HepG2 (cell line): ENCODE results near the gene PFKFB4. TPM values are rescaled to one million over a fixed set of nuclear protein-coding genes. Genes with fewer than 3 reads are reported as not detected.

Experiments
- ATAC-seq: fragments of 200-7000 bp; cut with Tn5 transposase; 3 replicates; pipeline ENCODE4 v1.9.1; 2020; ENCODE audit warnings: mild to moderate bottlenecking, moderate library complexity
- BruUV-seq: library from RNA; stranded (reverse); fragments of 400-500 nt; replicated peaks from 2 replicates; lab custom pipeline; 2021; lab: Mats Ljungman, UMichigan
- CTCF ChIA-PET: fragments of 300-600 bp; formaldehyde crosslinking; extraction: SDS; loops from one replicate; lab custom pipeline; 2021; ENCODE audit warnings: low total read pairs, inconsistent platforms, low intra/inter-chr PET ratio; lab: Yijun Ruan, JAX
- POLR2A ChIA-PET: fragments of 350-600 bp; sonication (Branson Sonifier 250); formaldehyde crosslinking; loops from one replicate; lab custom pipeline; 2020; ENCODE audit warnings: antibody characterized with exemption, inconsistent platforms; lab: Yijun Ruan, JAX
- DNase-seq: peaks from one replicate; pipeline ENCODE4 v3.0.0-alpha.2; 2015; ENCODE audit warnings: low spot score
- FAIRE-seq: peaks from 3 replicates; lab custom pipeline; 2011; peaks lifted over from hg19 to GRCh38; lab: Jason Lieb, UNC
- H2AFZ ChIP-seq: one replicate; pipeline ENCODE4 v1.6.1; 2011; ENCODE audit warnings: low read length, inconsistent platforms
- H3K27ac ChIP-seq: fragments of 300-600 bp; 3 replicates; pipeline ENCODE4 v1.8.0; 2011; ENCODE audit warnings: mixed run types, mild to moderate bottlenecking, mixed read lengths, low read length, inconsistent platforms; ENCODE audit not compliant: insufficient read depth; ENCODE audit errors: extremely low read length
- H3K27me3 ChIP-seq, 2 experiments: fragments of 200-600 bp in 1 of 2; 2 replicates in 1 of 2; 3 replicates in 1 of 2; pipeline versions ENCODE4 v1.6.0 to v1.8.0; 2011; ENCODE audit warnings: low read length in 2 of 2, mild to moderate bottlenecking in 2 of 2, moderate library complexity in 2 of 2, inconsistent platforms in 1 of 2; ENCODE audit not compliant: insufficient read depth in 2 of 2, control insufficient read depth in 1 of 2
- H3K36me3 ChIP-seq, 2 experiments: fragments of 200-600 bp in 1 of 2; replicated peaks in 1 of 2; 2 replicates in 1 of 2; 3 replicates in 1 of 2; pipeline versions ENCODE4 v1.5.1 to v1.8.0; 2011; ENCODE audit warnings: low read length in 2 of 2, inconsistent platforms in 1 of 2; ENCODE audit not compliant: insufficient read depth in 2 of 2, control insufficient read depth in 1 of 2
- H3K4me1 ChIP-seq: 2 replicates; pipeline ENCODE4 v1.5.1; 2012; ENCODE audit warnings: low read length, inconsistent platforms; ENCODE audit not compliant: insufficient read depth
- H3K4me2 ChIP-seq: 2 replicates; pipeline ENCODE4 v1.6.0; 2011; ENCODE audit warnings: low read depth, low read length, inconsistent platforms
- H3K4me3 ChIP-seq, 3 experiments: fragments of 200-600 bp in 1 of 3; sonication (generic), shearing (Covaris generic) in 1 of 3; replicated peaks in 1 of 3; 2 replicates each; pipeline ENCODE4 v1.5.1; 2011 to 2016; ENCODE audit warnings: low read length in 3 of 3, inconsistent platforms in 2 of 3, low read depth in 2 of 3, mild to moderate bottlenecking in 2 of 3, control low read depth in 1 of 3, mixed read lengths in 1 of 3; ENCODE audit not compliant: insufficient read depth in 1 of 3
- H3K79me2 ChIP-seq: one replicate; pipeline ENCODE4 v1.6.1; 2011; ENCODE audit warnings: low read length, inconsistent platforms; ENCODE audit not compliant: insufficient read depth
- H3K9ac ChIP-seq: 2 replicates; pipeline ENCODE4 v1.6.0; 2011; ENCODE audit warnings: mild to moderate bottlenecking, low read depth, low read length, inconsistent platforms; ENCODE audit not compliant: insufficient read depth
- H3K9me3 ChIP-seq: 2 replicates; pipeline ENCODE4 v1.5.1; 2012; ENCODE audit warnings: mild to moderate bottlenecking, low read length
- H4K20me1 ChIP-seq: 2 replicates; pipeline ENCODE4 v1.6.0; 2011; ENCODE audit warnings: inconsistent platforms, mild to moderate bottlenecking, low read length, moderate library complexity; ENCODE audit not compliant: insufficient read depth
- FOXA3 ChIP-seq: IDR thresholded peaks from 2 replicates; pipeline ENCODE4 v1.6.1; 2016; ENCODE audit warnings: missing genetic modification reagents, missing compliant biosample characterization
- FOXJ3 ChIP-seq: sonication (generic); formaldehyde crosslinking; IDR thresholded peaks from 2 replicates; pipeline ENCODE4 v1.4.0; 2020; ENCODE audit warnings: missing genetic modification reagents, mild to moderate bottlenecking, borderline replicate concordance
- GABPA ChIP-seq, 2 experiments: IDR thresholded peaks; 2 replicates each; pipeline ENCODE4 v1.6.1; 2011 to 2016; ENCODE audit warnings: low read depth in 2 of 2, low read length in 1 of 2, missing biosample characterization in 1 of 2, missing genetic modification characterization in 1 of 2
- GFI1 ChIP-seq: sonication (generic); formaldehyde crosslinking; IDR thresholded peaks from 2 replicates; pipeline ENCODE4 v1.5.0; 2020; ENCODE audit warnings: missing genetic modification reagents, mild to moderate bottlenecking, borderline replicate concordance
- GMEB2 ChIP-seq: IDR thresholded peaks from 2 replicates; pipeline ENCODE4 v1.6.1; 2016; ENCODE audit warnings: missing biosample characterization, missing genetic modification reagents, low read depth
- HOXA7 ChIP-seq: sonication (generic); formaldehyde crosslinking; IDR thresholded peaks from 2 replicates; pipeline ENCODE4 v1.8.1; 2022; ENCODE audit warnings: mild to moderate bottlenecking, missing genetic modification reagents, moderate library complexity
- KAT7 ChIP-seq: IDR thresholded peaks from 2 replicates; pipeline ENCODE4 v1.6.1; 2018; ENCODE audit warnings: borderline replicate concordance, missing compliant biosample characterization
- NKX3-1 ChIP-seq: sonication (generic); formaldehyde crosslinking; IDR thresholded peaks from 2 replicates; pipeline ENCODE4 v1.5.0; 2020; ENCODE audit warnings: missing genetic modification reagents
- NR2F2 ChIP-seq: IDR thresholded peaks from 2 replicates; pipeline ENCODE4 v1.6.1; 2012; ENCODE audit warnings: low read depth, inconsistent platforms, borderline replicate concordance
- PTBP1 ChIP-seq: fragments of 200-400 bp; formaldehyde crosslinking; IDR thresholded peaks from 2 replicates; pipeline ENCODE4 v1.6.1; 2018; ENCODE audit warnings: low read length, low read depth; ENCODE audit not compliant: poor library complexity, severe bottlenecking
- RFX3 ChIP-seq: IDR thresholded peaks from 2 replicates; pipeline ENCODE4 v1.6.1; 2016; ENCODE audit warnings: missing biosample characterization, missing genetic modification reagents
- RNF219 ChIP-seq: sonication (generic); formaldehyde crosslinking; IDR thresholded peaks from 2 replicates; pipeline ENCODE4 v1.5.0; 2020; ENCODE audit warnings: mild to moderate bottlenecking, missing genetic modification reagents
- ZBTB39 ChIP-seq: sonication (generic); formaldehyde crosslinking; IDR thresholded peaks from 2 replicates; pipeline ENCODE4 v1.5.0; 2020; ENCODE audit warnings: missing genetic modification reagents
- ZMYM3 ChIP-seq: sonication (generic); formaldehyde crosslinking; IDR thresholded peaks from 2 replicates; pipeline ENCODE4 v1.5.1; 2020; ENCODE audit warnings: mild to moderate bottlenecking, missing genetic modification reagents
- ZNF577 ChIP-seq: sonication (generic); formaldehyde crosslinking; IDR thresholded peaks from 2 replicates; pipeline ENCODE4 v1.4.0; 2020; ENCODE audit warnings: mild to moderate bottlenecking, low read depth, missing genetic modification reagents, borderline replicate concordance
- ZSCAN30 ChIP-seq: sonication (generic); formaldehyde crosslinking; IDR thresholded peaks from 2 replicates; pipeline ENCODE4 v1.5.0; 2020; ENCODE audit warnings: mild to moderate bottlenecking, missing genetic modification reagents
- WGBS: methylation state at CpG from one replicate; pipeline ENCODE4 v1.1.6; 2017; ENCODE audit warnings: low lambda C conversion rate; 5-methylcytosine and 5-hydroxymethylcytosine counted together
- in situ Hi-C: cut with HindIII; loops from 2 replicates; pipeline ENCODE4 v1.10.0; 2017; ENCODE audit warnings: low pct_unique_long_range_greater_than_20kb; ENCODE audit not compliant: extremely low pct_ligation_motif_present
- intact Hi-C: fragments of 100-400 bp; cut with micrococcal nuclease; formaldehyde crosslinking; loops from one replicate; pipeline ENCODE4 v1.10.0; 2022; ENCODE audit not compliant: unreplicated experiment
- polyA plus RNA-seq, 8 experiments: library from polyadenylated mRNA; depleted of rRNA in 3 of 8; stranded (reverse) in 7 of 8; unstranded in 1 of 8; fragments of >200 nt; fragmentation: Illumina TruSeq in 4 of 8; extraction: Trizol in 4 of 8; gene quantifications; 2 replicates each; pipeline versions ENCODE4 v1.2.1 to v1.2.3, GENCODE V29; 2011 to 2016; ENCODE audit warnings: low read depth in 4 of 8, missing spikeins in 1 of 8, mixed read lengths in 1 of 8; ENCODE audit not compliant: insufficient read depth in 1 of 8
- total RNA-seq, 5 experiments: library from RNA; depleted of rRNA; stranded (reverse); fragments of >200 nt; fragmentation: Illumina TruSeq; extraction: Trizol; gene quantifications; 2 replicates each; pipeline ENCODE4 v1.2.3, GENCODE V29; 2016; ENCODE audit warnings: low read depth in 1 of 5

Gene PFKFB4
- total and polyA plus RNA-seq, 2 of the 13 experiments (the other 11 are each of a cell fraction or from before 2014, with no cell fraction given) = 7.1 to 103 TPM

GRCh38 chr3:48476426-48477053, 80.1 kb downstream of the PFKFB4 start:
- no peak for DNase-seq
- no peaks in the 10 kb centered on the region for H3K9me3 ChIP-seq
- no peaks in the 10 kb centered on the region; a peak in 1 of 5 replicates for H3K27me3 ChIP-seq
- H3K36me3 ChIP-seq = no peaks in the 10 kb centered on the region
- peaks cover 4% of the 10 kb centered on the region for H3K79me2 ChIP-seq
- WGBS = 88% methylated on average over 5 of the region's 9 CpGs
- intact Hi-C loops = no loop called here
- H2AFZ ChIP-seq = no peak overlapping the region
- ChIA-PET POLR2A (no interaction called here), CTCF (no interaction called here)
- no TSS peak for BruUV-seq
- ATAC-seq = no peak
- H3K4me3 ChIP-seq = no peak overlapping the region
- no peak overlapping the region for H3K9ac ChIP-seq
- H3K4me1 ChIP-seq = peaks cover 40% of the 10 kb centered on the region
- TF ChIP-seq FOXJ3 (CRISPR knock-in tag) (no peak), NKX3-1 (no peak), ZNF577 (CRISPR knock-in tag) (no peak), PTBP1 (no peak), ZSCAN30 (CRISPR knock-in tag) (no peak), ZBTB39 (CRISPR knock-in tag) (no peak), NR2F2 (no peak), RFX3 (CRISPR knock-in tag) (no peak), GFI1 (CRISPR knock-in tag) (no peak), GABPA (IDR thresholded peaks at IDR 0.05; ENCODE audit: low read depth, low read length) (no peak), GABPA (CRISPR knock-in tag; IDR thresholded peaks at IDR 0.05; ENCODE audit: low read depth) (no peak), RNF219 (no peak), ZMYM3 (no peak), HOXA7 (CRISPR knock-in tag) (no peak), FOXA3 (CRISPR knock-in tag) (no peak), KAT7 (no peak), GMEB2 (no peak)
- H4K20me1 ChIP-seq = no peaks in the 10 kb centered on the region
- FAIRE-seq = no peak
- no peak overlapping the region for H3K27ac ChIP-seq
- in situ Hi-C loops = no loop called here
- H3K4me2 ChIP-seq = no peak overlapping the region
